Measurements from ENCODE around the gene KSR1. TPM values are rescaled to one million over a fixed set of nuclear protein-coding genes. Genes with fewer than 3 reads are reported as not detected.

KSR1 gene
- total and polyA plus RNA-seq, 2 experiments from 2014 or later: 7.8 to 53.2 TPM

GRCh38 chr17:27449988-27450387, 6.3 kb upstream of the KSR1 start:
- no peak overlapping the region for H3K4me3 Mint-ChIP-seq
- peaks cover under 1% of the 10 kb centered on the region; the same call in 1 of the 2 replicates for H3K4me1 ChIP-seq (ENCODE audit: insufficient read depth)

More at GRCh38 chr17:27449988-27450387, 6.3 kb upstream of the KSR1 start:
- no peaks in the 10 kb centered on the region for H3K9me3 Mint-ChIP-seq
- ATAC-seq (no peak), DNase-seq (ENCODE audit: low spot score) (no peak)
- H2AFZ ChIP-seq: no peak overlapping the region
- no peaks in the 10 kb centered on the region for H3K9me2 ChIP-seq (ENCODE audit: insufficient read depth)
- no peaks in the 10 kb centered on the region for H3K27me3 ChIP-seq (ENCODE audit: insufficient read depth)
- TF ChIP-seq STAT1 (IDR thresholded peaks at IDR 0.05; ENCODE audit: unreplicated experiment) (no peak), EZH2 (IDR thresholded peaks at IDR 0.05; ENCODE audit: low read depth, unreplicated experiment) (no peak), ZNF331 (CRISPR knock-in tag; IDR thresholded peaks at IDR 0.05; ENCODE audit: low read depth) (no peak), CREB1 (CRISPR knock-in tag; IDR thresholded peaks at IDR 0.05; ENCODE audit: low read depth) (no peak), REST (IDR thresholded peaks at IDR 0.05; ENCODE audit: unreplicated experiment) (no peak), CTCF (conservative IDR thresholded peaks at IDR 0.05; ENCODE audit: low read depth in 2 of 2) (no peak), POLR2AphosphoS5 (IDR thresholded peaks at IDR 0.05; ENCODE audit: low read depth) (no peak), ZNF114 (CRISPR knock-in tag; IDR thresholded peaks at IDR 0.05) (no peak)
- peaks cover 3% of the 10 kb centered on the region for H3K27me3 Mint-ChIP-seq (ENCODE audit: insufficient read depth, low read depth, poor library complexity)
- H3K4me1 Mint-ChIP-seq: peaks cover under 1% of the 10 kb centered on the region; the same call in 2 of the 3 replicates
- H3K27ac Mint-ChIP-seq: no peak overlapping the region
- peaks cover 2% of the 10 kb centered on the region; the same call in 1 of the 2 replicates for H3F3A ChIP-seq (replicated peaks; ENCODE audit: low read depth)
- H4K20me1 ChIP-seq (replicated peaks; ENCODE audit: insufficient read depth): no peaks in the 10 kb centered on the region
- H3K36me3 ChIP-seq (ENCODE audit: insufficient read depth): no peaks in the 10 kb centered on the region
- no peak overlapping the region for H3K27ac ChIP-seq (ENCODE audit: low read depth)
- no peak overlapping the region for H3K4me3 ChIP-seq
- no peaks in the 10 kb centered on the region for H3K36me3 Mint-ChIP-seq (ENCODE audit: low read depth)
- no peaks in the 10 kb centered on the region for H3K79me2 ChIP-seq (replicated peaks; ENCODE audit: insufficient read depth)
- no peak overlapping the region for H3K4me2 ChIP-seq
